ENCODE measurements around the gene ALX4.

Gene ALX4

DNA sequence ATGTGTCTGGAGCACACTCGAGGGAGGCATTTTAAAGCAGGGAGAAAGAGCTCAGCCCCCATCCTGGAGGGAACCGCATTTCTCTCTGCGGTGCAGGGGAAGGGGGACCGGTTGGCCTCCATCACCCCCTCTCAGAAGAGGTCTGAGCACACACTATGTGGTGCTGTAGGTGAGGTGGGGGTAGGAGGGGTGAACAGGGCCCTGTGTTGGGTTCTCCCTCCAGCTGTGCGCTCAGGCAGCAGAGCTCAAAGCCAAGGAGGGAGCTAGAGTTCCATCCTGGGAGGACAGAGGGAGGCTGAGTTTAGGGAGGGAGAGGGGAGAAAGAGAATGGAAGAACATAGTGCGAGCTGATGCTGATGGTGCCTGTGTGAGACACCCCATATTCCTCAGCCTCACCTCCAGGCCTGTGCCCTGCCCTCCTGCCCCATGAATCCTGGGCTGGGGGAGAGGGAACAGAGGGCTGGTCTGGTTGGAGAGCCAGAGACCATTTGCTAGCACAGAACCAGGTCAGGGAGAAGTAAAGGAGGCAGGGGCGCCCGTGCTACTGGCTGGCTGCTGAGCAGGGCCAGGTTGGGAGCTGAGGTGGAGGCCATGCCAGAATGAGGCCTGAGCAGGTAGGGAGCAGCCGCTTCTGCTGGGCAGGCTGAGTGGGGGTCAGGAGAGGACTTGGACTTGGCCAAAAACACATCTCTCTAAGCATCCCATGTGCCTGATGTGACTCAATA, 43.7 kb downstream of the ALX4 start:
- DNase-seq = no peak

DNA sequence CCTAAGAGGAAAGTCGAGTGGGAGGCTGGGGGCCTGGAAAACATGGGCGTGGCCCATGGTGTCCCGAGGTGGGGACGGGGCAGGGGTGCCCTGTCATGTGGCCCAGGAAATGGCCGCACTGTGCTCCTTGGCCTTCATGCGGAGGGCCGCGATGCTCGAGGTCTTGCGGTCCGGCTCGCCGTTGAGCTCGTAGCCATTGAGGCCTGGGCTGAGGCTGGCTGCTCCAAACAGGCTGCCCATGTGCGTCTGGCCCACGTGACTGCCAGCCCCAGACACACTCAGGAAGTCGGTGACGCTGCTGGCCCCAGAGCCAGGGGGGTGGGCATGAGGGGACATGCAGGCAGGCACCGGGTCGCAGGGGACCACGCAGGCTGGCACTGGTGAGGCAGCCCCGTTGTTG, 45.2 kb downstream of the ALX4 start:
- no peak for DNase-seq

DNA sequence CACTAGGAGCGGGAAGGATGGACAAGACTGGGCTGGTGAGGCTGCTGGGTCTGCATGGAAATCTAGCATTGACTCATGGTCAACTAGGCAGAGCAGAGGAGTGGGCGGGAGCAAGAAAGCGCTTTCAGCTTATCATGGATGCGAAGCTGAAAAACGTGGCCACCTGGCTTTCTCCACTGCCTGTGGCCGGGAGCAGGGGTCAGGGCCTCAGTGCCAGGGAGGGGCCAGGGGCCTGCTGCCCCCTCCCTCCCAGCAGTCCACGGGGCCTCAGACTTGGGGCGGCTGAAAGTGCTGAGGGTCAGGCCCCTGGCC, 45.5 kb downstream of the ALX4 start:
- DNase-seq = no peak

DNA sequence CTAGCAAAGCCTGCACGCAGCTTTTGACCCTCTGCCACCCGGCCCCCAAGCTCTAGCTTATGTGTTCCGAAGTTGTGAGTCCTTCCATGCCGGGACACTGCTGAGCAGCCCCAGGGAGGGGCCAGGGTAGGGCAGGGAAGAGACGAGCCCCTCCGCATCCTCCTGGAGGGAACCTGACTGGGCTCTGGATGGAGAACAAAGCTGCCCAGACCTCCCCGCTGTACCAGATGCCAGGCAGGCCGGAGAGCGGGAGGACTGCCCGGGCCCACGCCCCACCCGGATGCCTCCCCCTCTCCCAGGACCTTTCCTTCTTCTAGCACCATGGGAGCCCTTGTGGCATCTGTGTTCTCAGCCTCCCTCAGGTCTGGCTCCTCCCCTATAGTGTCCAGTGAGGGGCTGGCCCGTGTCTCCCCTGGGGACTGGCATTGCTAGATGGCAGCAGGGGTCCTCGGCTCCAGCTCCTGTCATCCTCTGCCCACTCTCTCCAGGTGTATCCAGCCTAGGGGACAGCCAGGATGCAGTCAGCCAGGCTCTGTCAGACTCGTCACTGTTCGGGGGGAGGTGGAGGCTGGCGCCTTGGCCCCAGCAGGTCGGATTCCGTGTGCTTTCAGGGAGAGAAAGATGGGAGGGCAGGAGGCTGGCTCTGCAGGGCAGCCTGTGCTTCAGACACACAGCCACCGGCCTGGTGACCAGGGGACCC, 46.1 kb downstream of the ALX4 start:
- no peak for DNase-seq

DNA sequence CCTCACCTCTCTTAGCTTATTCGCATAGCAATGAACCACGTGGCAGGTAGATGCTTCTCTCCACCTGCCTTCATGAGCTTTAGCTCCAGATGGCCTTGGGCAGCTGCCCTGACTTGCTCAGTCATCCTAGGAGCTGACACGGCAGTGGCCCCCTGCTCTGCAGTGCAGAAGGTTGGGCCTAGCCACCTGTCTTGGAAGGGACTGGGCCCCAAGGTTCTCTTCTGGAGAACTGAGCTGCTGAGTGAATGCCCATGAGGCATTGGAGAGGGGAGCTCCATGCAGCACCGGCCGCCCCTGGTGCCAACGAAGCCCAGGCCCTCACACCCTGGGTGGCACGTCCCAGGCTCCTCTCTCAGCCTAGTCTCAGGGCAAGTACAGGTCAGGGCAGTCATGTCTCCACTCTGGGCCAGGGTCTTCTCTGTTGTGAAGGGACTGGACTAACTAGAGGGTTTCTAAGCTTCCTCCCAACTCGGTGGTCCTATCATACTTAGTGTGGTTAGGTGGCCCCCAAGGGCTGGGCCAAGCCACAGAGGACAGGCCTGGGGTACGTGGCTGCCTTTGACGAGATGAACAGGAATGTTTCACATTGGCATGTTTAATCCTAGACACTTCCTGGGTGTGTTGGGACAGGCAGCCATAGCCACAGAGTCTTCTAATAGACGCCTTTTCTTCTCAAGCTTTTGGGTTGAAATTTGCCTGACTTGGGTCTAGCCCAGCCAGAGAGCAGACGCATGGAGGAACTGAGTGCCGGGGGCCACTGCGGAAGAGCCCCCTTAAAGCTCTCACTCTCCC, 47.9 kb downstream of the ALX4 start:
- DNase-seq = no peak

DNA sequence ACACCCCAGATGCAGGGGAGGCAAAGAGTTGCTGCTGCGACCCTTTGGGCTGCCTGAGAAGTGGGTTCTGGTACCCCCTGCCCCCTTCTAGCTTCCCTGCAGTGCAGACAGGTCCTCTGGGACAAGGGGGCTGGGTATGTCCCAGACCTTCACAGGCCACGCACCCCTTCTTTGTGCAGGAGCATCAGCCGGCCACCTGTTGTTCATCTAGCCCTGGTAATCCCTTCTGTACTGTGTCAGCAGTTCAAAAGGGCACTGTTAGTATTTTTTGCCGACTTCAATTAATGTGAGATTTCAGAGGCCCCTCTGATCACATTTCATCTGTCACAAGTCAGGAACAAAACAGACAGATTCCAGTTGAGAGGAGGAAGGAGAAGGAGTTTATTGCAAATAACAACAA, 49.9 kb downstream of the ALX4 start:
- no peak for DNase-seq

DNA sequence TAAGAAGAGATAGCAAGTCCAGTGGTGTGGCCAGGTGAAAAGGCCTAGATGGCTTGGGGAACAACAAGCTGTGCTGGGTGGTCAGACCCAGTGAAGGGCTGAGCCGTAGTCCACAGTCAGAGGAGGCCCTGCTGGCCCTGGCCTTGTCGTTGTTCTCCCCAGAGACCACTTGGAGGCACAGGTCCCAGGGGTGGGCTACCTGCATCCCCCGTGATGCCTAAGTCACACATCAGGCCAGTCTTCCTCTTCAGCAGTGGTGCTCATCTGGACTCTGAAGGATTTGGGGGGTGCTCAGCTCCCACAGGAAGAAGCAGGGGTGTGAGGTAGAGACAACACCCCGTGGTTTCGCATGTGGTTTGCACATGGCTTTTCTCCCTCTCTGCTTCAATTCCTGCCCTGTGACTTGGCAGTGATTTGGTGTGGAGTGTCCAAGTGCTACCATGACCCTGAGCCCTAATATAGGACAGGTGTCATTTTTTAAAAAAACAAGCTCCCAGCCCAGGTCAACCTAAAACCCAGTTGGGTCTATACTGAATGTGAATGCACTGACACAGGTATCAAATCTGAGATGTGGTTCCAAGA, 51.0 kb downstream of the ALX4 start:
- no peak for DNase-seq

DNA sequence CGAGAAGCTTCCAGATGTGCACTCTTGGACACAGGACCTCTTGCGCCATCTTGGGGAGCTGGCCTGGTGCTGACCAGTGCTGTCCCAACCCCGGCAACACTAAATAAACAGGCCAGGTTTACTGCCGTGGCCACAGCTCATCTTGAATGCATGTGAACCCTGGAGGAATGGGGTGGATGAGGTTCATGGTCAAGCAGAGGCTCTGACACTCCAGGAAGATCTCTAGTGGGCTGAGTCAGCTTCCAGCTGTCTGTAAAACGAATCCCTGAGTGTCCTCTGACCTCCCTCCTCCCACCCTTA, 51.8 kb downstream of the ALX4 start:
- DNase-seq = no peak

DNA sequence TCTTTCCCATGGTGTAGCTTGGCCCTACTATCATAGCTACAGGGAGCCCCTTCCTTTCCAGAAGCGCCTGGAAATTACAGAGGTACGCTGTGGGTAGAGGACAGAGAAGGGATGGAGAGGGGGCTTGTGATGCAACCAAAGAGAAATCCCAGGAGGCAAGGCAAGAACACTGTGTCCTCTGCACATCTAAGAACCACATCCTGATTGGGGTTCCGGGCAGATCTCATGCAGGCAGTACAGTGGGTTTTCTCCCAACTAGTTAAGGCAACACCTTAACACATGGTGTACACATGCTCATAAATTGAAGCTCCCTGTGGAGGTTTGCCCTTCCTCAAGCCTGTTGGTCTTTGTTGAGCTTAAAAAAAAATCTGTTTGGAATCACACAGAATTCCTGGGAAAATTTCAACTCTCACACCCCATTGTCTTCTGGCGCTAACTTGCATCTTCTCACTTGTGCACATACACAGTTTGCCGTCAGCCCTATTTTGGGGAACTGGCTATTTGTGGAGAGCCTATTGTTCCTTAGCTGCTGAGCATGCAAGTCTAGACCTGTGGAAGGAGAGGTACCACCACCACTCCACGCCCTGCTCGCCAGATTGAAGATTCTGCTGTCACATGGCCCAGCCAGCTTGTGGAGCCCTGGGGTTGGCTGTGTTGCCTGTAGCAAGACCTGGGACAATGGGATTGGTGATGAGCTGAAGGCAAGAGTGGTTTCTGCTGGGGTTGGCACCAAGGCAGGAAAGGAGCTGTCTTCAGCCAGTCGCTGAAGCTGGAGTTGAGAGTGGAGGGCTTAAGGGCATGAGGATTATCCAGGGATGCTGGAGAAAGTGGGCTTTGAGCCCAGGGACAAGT, 52.4 kb downstream of the ALX4 start:
- DNase-seq = no peak

DNA sequence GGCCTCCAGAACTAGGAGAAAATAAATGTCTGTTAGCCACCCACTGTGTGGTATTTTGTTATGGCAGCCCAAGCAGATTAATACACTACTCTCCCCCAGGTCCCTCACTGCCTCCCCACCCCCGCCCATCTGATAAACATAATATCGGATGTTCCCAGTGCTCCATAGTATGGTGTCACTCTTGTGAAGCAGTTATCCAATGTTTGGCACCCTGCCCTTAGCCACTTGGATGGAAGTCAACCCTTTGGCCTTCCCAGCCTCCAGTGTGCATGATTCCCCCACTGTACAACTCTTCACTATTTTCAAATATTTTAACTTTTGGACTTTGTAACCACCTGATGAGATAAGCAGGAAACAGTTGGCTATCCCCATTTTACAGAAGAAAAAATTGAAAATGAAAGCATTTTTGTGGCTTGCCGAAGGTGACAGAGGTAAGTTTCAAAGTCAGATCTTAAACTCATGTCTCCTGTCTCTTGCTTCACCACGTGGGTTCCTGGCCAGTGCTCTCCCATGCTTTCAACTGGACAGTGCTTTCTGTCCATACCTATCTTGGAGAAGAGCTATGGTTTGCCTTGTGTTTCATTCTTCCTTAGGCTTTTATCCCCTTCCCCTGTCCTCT, 53.2 kb downstream of the ALX4 start:
- no peak for DNase-seq

DNA sequence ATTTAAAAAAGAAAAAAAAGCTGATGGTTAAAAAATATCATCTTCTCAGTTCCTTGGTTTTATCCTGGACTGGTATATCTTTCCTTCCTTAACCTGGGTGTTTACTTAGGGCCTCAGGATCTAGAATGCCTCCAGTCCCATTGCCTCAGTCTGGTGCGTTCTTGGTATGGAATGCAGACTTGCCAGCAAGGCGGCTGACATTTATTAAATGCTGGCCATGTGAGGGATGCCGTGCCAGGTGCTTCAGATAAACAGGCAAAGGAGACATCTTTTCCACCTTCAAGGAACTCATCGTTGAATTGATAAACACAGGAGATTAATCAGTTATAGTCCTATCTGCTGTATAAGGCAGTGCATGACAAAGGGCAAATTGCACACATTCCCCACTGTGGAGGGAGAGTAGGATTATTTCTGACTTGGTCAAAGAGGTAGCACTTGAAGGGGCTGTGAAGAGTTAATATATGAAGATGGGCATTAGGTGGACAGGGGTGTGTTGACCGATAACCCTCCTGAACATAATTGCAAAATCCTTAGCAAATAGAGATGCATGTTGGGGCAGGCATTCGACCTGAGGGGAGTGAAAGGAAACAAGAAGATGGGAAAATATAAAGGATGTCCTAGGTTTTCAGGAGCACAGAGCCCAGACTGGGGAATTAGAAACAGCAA, 54.4 kb downstream of the ALX4 start:
- no peak for DNase-seq

DNA sequence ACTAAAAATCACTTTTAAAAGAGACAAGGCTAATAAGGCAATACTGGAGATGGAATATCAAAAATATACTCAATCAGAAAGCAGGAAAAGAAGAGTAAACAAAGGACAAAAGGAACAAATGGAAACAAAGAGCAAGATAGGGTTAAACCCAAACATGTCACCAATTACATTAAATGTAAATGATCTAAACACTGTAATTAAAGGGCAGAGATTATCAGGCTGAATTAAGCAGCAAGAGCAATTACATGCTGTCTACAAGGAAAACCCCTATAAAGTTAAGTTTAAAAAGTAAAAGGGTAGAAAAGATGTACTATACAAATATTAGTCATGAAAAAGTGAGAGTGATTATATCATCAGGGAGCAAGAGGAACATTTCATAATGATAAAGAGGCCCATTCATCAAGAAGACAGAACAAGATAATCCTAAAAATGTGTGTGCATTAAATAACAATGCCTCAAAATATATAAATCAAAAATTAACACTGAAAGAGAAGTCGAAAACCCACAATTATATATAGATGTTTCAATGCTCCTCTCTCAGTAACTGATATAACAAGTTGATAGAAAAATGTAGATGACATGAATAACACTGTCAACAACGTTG, 56.8 kb downstream of the ALX4 start:
- DNase-seq = no peak

DNA sequence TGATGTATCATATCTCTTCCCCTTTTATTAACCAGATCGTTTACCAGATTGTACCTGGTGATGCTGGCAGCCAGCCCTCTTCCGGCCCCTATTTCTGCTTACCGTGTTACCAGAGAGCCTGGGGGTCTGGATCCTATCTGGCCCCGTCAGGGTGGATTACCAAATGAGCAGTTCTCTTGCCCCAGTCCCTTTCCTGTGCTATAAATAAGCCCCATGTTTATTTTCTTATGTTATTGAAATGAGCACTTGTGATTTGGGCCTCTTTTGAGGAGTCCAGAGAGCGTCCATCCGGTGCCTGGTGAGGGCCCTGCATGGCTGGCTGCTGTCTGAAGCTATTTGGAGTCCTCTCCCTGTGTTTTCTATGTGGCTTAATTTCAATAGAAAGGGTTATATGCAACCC, 59.5 kb downstream of the ALX4 start:
- DNase-seq = no peak

DNA sequence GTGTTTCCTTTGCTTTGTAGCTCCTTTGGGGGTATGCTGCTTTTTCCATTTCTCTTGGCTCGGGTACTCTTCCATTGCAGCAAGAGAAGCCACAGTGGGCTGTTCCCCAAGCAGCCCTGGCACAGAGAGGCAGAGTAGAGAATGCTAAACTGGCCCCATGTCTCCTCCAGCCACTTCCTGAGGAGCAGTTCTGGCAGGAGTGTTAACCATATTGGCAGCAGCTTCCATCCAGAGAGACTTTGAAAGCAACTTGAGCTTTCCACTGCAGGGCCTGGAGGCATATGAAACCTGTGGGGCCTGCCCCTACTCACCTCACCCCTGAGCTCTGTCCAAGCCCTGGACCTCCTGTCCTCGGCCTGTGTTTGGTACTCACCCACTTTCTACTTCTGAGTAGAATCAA, 61.8 kb downstream of the ALX4 start:
- no peak for DNase-seq

DNA sequence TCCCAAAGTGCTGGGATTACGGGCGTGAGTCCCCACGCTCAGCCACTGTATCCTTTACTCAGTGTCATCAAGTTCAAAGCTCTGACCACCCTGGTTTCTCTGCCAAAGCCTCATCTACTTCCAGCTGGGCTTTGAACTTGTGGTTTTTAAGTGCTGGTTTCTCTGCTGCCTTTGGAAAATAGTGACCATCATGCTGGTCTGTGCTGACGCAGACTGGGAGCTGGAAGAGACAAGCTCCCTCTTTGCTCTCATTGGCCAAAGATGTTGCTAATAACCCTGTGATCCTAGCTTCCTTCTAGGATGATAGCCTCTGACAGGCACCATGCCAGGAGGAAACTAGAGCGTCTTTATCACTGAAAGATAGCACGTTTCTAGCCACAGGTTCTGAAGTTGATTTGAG, 62.4 kb downstream of the ALX4 start:
- DNase-seq = no peak

DNA sequence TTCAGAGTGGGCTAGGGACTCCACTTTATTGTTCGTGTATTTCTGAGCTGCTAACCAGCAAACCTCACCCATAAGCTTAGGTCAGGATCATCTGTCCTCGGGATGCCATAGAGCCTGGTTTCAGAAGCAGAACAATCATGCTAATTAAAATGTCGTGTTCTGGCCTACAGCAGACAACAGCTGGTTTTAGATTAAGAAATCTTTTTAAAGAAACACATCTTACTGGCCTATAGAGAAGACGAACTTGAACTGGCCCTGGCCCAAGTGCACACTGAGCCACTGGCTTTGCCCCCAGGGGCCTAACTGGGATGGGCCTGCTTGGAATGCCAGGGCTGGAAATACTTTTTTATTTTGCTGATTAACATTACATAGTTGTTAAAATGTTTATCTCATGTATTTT, 63.2 kb downstream of the ALX4 start:
- no peak for DNase-seq

DNA sequence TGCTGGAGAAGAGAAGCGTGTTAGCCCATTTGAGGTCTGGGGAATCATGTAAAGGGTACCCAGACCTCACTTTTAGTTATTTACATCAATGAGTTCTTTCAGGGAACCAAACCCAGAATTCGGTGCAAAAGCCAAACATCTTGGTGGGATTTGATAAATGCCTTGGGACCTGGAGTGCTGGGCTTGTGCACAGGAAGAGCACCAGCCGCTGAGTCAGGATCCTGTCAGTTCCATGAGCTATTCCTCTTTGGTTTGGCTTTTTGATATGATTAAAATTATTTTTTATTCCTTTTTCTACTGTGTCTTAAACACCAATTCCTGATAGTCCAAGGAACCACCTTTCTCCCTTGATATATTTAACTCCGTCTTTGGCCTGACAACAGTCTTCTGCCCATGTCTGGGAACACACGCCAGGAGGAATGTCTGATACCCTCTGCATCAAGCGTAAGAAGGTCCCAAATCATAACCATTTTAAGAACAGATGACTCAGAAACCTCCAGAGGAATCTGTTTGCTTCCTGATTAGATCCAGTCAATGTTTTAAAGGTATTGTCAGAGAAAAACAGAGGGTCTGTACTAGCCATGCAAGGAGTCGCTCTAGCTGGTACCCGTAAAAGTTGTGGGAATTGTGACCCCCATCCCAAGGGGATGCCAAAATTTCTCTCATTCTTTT, 65.2 kb downstream of the ALX4 start:
- no peak for DNase-seq

DNA sequence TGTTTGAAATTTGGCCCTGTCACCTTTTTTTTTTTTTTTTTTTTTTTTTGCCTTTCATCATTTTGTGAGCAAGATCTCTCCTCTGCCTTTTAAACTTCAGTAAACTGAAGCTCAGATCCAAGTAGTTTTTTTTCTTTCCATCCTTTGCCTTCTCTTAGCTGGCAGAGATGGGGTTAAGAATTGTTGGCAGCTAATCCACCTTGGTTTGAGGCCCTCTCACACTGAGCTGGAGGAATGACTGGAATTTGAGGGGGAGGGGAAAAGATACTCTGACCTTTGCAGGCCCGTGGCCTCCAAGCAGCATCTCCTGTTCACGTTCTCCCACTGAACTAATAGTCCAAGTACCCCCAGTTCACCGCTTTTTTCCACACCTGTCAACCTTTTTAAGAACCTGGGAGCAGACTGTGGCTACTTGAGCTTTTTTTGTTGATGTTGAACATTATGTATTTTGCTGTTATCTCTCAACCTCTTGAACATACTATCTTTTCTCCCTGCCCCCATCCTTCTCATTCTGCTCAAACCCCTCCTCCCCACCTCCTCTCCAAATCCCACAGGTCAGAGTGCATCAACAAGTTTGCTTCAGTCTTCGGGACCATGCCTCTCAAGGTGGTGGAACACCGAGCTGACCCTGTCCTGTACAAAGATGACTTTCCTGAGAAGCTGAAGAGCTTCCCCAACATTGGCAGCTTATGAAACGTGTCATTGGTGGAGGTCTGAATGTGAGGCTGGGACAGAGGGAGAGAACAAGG, 66.2 kb downstream of the ALX4 start:
- DNase-seq = no peak

DNA sequence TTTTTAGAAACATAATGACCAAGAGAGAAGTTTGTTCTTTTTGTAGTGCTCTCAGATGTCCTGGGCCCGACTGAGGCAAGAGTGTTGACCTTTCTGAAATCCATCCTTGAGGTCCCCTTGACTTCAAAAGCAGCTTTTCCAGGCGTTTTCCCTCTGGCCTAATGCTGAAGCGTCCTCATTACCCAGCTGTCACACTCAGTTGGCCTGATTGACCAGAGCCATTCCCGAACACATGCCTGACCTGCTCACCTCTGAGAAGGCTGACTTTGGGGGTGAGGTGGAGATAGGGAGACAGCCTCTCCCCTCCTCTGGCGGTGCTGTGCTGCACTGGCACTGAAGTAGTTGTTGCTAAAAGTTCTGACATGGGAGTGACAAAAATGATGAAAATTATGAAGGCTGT, 66.9 kb downstream of the ALX4 start:
- DNase-seq = no peak

DNA sequence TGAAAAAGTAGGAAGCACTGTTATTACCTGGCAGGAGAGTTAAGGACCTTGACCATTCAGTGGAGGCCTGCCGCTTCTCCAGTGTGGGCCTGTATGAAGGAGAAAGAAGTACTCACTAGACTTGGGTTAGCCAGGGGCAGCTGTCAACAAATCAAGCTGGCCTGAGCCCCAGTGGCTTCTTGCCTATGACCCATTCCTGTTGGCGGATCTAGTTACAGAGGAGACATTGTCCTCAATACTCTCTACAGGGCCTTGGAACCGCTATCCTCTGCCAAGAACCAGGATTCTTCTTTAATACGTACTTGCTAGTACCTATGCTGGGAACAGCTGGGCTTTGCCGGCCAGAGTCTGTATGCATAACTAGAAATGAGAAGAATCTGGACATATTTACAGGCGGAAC, 68.1 kb downstream of the ALX4 start:
- DNase-seq = no peak

Data from stimulated activated CD4-positive, alpha-beta T cell treated with anti-CD3 and anti-CD28 coated beads, Interleukin-2, amount 100 ng/mL, for 48 hours (primary cell).